Measurements from ENCODE around the gene MECP2.
A peak's percentile ranks its signal among the peaks of the same experiment; 100 is the strongest.
"Not testable (repeated sequence)": the region's sequence is repeated elsewhere in the genome, so short reads cannot be mapped to it uniquely, and the experiment has no call there.

Gene MECP2

DNA sequence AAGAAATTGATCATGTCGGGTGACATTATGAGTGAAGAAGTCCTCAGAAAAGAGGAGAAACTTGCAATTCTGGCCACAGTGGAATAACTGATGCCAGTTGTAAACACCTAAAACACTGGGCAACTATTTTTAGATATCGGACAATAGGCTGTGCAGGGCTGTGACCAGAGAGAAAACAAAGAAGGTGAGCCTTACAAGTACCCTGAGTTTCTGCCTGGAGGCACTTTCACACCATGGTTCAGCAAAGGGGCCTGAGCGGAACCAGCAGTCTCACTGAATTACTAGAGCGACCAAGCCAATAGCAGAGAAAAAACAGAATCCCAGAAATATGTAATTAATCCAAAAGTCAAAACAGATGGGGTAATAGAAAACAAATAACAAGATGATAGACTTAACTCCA lies 89.0 kb downstream of the MECP2 start:
- Histone ChIP-seq H3K4me3 (no peak overlapping the region), H3K27ac (no peak overlapping the region)

DNA sequence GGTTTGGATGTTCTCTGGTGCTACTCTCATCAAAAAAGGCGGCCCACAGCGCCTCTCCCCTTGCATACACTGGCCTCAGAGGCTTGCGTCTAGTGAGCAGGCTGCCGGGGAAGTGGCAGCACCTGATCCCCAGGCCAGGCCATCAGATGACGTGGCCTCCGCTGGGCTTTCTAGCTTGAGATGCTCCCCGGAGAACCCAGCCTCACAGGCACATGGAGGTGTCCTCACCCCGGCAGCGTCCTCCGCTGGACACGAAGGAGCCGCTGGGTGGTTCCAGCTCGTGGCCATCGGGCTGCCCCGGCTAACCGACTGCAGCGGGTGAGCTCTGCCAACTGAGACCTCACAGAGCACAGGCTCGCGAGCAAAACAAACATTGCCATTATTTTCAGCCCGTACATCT lies 90.6 kb downstream of the MECP2 start:
- H3K4me3 ChIP-seq = no peak overlapping the region
- H3K27ac ChIP-seq = peak overlapping the region in 1 of 21 experiments; percentile 20

DNA sequence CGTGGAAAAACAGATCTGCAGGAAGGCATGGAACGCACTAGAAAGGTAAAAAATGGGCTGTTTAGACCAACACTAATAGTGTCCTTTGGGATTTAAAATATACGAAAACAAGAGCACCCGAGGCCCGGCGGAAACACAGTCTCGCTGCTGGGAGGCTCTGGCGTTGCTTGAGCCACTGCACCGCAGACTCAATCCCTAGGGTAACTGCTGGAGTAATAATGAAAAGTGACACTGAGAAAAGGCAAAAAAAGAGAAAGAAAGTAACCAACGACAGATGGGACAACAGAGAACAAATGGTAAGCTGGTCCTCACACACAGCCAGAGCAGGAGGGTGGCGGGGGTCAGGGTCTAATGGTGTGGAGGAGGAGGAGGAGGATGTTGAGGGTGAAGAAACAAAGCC lies 93.2 kb downstream of the MECP2 start:
- Histone ChIP-seq H3K4me3 (no peak overlapping the region), H3K27ac (no peak overlapping the region)

DNA sequence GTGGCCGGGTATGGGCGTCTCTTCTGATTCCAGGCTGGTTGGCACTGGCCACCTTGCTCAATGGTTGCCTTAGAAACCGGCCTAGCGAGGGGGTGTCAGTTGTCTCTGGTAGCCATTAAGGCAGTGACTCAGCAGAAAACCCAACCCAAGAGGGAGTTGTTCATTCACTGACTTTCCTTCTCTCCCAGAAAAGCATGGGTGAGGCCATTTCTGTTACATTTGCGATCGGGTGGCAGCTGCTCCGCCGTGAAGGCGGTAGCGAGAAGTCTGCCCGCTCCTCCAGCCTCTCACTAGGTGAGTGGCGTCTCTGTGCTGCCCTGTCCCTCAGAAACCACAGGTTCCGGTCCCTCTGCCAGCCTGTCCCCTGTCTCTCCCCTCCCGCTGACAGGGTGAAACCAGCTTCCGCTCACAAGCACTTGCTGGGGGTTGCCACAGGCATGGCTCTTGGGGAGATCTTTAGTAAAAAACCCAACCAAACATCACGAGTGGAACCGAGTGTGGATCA lies 95.2 kb downstream of the MECP2 start:
- peak overlapping the region in 19 of 21 experiments; percentile 25 to 82 (median 70) for H3K27ac ChIP-seq
- H3K4me3 ChIP-seq = peak overlapping the region in 1 of 7 experiments; percentile 14

DNA sequence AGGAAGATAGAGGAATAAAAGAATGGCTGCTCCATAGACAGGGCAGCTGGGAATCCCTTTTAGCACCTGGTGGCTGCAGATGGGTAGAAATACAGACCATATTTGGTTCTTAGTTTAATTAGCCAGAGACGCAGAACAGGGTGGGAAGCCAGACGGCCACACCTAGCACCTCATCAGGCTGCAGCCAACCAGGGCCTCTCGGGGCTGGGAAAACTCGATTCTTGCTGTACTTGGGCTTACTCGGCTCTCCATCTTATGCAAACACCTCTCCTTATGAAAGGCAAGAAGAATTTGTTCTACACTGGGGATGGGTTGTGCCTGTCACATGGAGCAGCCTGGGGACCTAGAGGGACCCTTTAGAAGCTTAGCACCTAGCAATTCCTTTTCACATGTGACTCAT lies 97.5 kb downstream of the MECP2 start:
- Histone ChIP-seq H3K27ac (peak overlapping the region in 9 of 21 experiments; percentile 22 to 74 (median 39)), H3K4me3 (no peak overlapping the region)

DNA sequence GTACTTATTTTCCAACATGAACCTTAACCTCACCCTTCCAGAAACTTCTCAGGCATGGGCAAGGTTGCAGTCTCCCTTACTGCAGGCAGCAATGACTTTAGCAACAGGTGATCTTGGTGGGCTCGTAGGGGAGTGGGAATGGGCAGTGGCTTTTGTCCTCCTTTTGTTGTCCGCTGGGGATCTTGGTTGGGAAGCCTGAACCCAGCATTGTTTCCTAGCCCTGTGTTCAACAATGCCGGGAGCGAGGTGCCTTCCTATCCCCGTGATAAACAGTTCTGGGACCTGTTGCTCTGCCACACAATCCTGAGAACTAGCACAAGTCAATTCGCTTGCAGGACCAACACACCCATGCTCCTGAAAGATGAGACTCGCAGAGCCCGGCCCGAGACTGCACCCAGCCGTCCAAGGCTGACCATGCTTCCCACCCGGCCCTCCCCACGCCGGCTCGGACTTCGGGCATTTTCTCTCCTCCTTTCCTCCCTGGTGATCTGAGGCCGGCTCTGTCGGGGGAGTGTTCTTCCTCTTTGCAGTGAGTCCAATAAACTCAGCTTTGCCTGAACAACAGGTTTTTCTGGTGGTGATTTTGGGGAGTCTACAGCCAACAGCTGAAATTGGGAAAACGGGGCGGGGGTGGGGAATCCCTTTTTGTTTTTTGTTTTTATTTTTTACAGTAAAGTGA lies 98.0 kb downstream of the MECP2 start:
- H3K4me3 ChIP-seq = no peak overlapping the region
- H3K27ac ChIP-seq = peak overlapping the region in 11 of 21 experiments; percentile 22 to 74 (median 34)

DNA sequence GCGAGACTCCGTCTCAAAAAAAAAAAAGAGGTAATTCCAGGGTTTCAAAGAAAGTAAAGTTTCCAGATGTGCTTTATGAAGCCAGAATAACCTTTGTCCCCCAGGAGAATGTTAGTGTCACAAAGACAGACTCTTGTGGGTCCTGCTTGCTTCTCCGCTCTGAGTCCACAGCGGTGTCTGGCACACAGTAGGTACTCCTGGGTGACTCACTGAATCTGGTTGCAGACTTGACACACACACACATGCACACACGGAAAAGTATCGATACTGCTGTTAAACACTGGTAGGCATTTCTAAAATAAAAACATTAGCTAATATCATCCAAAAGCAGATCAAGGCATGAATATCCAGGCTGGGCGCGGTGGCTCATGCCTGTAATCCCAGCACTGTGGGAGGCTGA lies 102.0 kb downstream of the MECP2 start:
- Histone ChIP-seq H3K4me3 (no peak overlapping the region), H3K27ac (no peak overlapping the region)

DNA sequence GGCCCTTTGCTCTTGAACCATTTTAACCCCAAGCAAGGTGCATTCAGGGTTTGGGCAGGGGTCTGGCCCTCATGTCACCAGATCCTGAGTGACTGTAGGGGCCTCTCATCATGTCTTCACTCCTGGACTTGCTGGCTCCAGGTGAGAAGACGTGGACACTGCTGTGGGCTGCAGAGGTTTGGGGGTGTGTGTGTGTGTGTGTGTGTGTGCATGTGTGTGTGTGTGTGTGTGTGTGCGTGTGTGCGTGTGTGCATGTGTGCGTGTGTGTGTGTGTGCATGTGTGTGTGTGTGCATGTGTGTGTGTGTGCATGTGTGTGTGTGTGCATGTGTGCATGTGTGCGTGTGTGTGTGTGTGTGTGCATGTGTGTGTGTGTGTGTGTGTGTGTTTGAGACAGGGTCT lies 103.1 kb downstream of the MECP2 start:
- not testable (repeated sequence) for H3K4me3 ChIP-seq

DNA sequence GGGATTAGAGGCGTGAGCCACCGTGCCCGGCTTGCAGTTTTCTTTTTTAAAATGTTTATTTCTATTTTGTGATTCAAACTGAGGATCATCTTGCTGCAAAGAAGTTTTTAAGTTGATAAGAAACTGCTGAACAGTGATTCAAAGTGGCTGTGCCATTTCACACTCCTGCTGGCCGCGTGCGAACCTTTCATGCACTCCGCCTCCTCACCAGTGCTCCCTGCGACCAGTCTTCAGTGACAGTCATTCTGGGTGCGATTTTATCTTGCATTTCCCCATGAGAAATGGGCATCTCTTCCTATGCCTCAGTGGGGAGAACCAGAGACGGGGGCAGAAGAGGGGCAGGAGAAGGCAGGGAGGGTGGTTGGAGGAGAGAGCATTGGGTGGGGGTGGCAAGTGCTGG lies 103.5 kb downstream of the MECP2 start:
- H3K4me3 ChIP-seq = no peak overlapping the region
- no peak overlapping the region for H3K27ac ChIP-seq

More for the DNA sequence above, 103.1 kb downstream of the MECP2 start:
- H3K27ac ChIP-seq = not testable (repeated sequence)

DNA sequence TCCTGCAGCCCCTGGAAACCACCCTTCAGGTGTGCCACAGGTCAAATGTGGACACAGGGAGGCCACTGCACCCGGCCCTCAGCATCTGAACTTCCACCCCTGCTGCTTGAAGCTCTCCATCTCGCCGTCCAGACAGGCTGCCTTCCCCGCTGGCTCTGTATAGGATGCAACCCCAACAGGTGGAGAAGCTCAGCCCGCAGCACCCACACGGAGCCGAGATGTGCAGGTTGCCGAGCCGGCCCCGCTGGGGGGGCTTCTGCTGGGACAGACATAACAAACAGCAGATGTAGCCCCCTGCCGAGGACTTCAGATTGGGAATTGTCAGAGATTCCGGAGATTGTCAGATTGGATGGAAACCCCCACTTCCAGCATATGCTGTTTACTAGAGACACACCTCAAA lies 104.4 kb downstream of the MECP2 start:
- Histone ChIP-seq H3K4me3 (no peak overlapping the region), H3K27ac (no peak overlapping the region)

DNA sequence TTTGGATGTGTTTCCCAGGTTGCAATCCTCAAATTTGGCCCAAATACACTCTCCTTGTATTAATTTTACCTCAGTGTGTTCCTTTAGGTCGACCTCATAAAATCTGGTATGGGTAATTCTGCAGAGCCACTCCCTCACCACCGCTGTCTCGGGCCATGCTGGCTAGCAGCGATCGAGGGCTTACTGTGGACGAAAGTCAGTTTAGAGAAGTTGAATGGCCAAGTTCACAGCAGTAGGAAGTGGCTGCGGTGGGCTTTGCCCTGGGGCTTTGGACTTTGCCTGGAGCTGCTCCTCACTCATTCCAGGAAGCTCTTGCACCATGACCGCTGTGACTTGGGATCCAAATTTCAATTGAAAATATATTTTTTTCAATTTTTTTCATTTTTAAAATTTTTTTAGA lies 105.3 kb downstream of the MECP2 start:
- H3K4me3 ChIP-seq = no peak overlapping the region
- no peak overlapping the region for H3K27ac ChIP-seq

DNA sequence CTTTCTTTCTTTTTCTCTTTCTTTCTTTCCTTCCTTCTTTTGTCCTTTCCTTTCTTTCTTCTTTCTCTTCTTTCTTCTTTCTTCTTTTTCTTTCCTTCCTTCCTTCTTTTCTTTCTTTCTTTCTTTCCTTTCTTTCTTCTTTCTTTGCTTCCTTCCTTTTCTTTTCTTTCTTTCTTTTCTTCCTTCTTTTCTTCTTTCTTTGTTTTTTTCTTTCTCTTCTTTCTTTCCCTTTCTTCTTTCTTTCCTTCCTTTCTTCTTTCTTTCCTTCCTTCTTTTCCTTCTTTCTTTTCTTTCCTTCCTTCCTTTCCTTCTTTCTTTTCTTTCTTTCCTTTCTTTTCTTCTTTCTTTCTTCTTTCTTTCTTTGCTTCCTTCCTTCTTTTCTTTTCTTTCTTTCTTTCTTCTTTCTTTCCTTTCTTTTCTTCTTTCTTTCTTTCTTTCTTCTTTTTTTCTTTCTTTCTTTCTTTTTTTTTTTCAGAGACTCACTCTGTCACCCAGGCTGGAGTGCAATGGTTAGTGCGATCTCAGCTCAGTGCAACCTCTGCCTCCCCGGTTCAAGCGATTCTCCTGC lies 106.4 kb downstream of the MECP2 start:
- H3K27ac ChIP-seq = no peak overlapping the region
- no peak overlapping the region for H3K4me3 ChIP-seq

DNA sequence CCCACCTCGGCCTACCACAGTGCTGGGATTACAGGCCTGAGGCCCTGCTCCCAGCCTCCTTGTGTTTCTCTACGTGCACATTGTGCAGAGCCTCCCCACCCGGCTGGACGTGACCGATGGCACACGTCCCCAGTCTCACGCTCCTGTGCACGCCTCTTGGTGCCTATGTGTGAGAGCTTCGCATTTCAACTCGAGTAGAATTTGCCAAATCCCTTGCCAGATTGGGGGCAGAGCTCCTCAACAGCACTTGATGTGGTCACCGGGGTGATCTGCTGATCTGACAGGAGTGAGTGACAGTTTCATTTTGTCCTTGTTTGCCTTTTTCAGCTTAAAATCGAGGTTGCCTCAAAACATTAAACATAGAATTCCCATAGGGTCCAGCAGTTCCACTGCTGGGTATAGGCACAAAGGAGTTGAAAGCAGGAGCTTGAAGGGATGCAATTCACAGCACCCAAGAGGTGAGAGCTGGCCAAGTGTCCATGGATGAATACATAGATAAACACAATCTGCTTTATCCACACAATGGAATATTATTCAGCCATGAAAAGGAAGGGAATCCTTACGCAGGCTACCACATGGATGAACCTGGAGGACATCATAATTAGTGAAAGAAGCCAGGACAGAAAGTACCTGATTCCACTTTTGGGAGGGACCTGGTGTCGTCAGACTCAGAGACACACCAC lies 107.4 kb downstream of the MECP2 start:
- H3K4me3 ChIP-seq = no peak overlapping the region
- H3K27ac ChIP-seq = no peak overlapping the region

DNA sequence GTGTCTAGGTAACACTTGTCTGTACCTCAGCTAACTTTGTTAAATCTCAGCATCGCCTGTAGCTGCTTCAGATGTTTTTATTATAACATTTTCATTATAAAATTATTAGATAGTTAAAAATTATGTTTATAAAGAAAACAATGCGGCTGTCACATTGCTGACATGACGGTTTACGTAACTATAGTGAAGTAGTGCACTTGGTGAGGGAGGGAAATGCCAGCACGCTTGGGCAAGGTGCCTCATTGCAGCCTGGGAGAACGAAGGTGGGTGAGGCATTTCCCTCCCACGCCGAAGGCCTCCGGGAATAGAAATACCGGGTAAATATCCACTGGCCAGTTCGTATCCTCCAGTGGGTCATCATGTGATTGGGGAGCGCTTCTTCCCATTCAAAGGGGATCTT lies 109.0 kb downstream of the MECP2 start:
- Histone ChIP-seq H3K4me3 (no peak overlapping the region), H3K27ac (no peak overlapping the region)

DNA sequence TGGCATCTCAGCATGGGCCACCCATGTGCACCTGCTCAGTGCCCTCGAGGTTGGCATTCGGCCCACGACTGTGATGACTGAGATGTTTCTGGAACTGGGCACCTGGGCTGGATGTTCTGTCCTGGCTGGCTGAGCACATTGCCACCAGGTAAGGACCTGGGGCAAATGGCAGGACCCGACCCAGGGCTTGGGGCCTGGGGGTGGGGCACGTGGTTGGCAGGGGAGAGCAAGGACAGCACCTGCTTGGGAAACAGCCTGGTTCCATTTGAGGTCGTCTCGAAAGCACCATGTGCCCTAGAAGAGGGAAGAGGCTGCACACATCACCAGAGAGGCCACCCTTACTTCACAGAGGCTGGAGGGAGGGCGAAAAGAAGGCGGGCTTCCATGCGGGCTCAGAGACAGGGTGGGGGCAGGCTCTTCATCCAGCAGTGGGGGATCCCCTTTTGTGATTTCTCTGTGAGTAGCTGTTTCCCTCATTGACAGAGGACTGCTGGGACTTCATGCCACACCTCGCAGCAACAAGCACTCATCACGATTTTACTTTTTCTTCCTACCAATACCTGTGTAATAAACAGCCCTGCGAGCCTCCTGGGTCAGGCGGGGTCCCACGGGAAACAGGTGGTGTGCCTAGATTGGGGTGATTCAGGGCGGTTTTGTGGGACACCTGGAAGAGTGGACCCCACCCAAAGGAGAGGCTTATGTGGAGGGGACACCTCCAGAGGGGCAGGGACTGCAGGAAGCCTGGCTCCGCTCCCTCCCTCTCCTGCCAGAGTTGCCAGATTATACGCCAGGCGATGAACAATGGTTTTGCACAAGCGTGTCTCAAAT lies 113.0 kb downstream of the MECP2 start:
- Histone ChIP-seq H3K4me3 (no peak overlapping the region), H3K27ac (peak overlapping the region in 14 of 21 experiments; percentile 9 to 88 (median 76))

DNA sequence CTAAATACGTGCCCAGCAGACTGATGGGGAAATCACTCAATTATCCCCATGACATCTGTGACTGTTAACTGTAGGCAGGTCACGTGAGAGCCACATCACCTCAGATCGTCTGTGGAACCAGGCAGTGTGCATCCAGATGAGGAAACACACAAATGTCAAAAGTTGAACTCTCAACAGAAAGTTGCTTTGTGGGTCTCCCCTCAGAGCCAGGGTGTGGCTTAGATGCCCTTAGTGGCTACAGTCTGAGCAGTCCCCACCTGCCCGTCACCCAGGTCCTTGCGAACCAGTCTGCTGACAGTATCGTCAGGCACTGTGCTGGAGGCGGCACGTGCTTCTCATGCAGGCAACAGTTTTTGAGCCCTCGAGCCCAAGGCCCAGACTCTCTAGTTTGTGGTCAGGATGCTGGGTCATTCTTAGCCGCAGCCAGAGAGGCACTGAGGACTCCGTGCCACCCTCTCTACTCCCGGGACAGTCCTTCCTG lies 114.2 kb downstream of the MECP2 start:
- no peak overlapping the region for H3K4me3 ChIP-seq
- H3K27ac ChIP-seq = peak overlapping the region in 2 of 21 experiments; percentile 25 to 65

DNA sequence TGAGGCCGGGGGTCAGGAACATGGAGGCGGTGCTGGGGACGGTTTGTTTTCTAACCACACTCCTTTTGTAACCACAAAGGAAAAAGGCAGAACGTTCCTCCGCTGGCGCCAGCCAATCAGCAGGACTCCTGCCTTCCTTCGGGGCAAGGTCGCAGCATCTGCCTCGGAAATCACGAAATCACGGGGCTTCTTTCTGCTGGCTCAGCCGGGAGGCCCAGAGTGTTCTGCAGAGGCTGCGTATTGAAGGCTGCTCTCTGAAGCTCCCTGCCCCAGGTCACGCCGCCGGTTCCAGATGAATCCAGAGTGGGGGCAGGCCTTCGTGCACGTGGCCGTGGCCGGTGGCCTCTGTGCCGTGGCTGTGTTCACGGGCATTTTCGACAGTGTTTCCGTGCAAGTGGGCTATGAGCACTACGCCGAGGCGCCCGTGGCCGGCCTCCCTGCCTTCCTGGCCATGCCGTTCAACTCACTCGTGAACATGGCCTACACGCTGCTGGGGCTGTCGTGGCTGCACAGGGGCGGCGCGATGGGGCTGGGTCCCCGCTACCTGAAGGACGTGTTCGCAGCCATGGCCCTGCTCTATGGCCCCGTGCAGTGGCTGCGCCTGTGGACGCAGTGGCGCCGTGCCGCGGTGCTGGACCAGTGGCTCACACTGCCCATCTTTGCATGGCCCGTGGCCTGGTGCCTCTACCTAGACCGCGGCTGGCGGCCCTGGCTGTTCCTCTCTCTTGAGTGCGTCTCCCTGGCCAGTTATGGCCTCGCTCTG lies 115.6 kb downstream of the MECP2 start:
- Histone ChIP-seq H3K4me3 (no peak overlapping the region), H3K27ac (peak overlapping the region in 12 of 21 experiments; percentile 3 to 81 (median 64))

DNA sequence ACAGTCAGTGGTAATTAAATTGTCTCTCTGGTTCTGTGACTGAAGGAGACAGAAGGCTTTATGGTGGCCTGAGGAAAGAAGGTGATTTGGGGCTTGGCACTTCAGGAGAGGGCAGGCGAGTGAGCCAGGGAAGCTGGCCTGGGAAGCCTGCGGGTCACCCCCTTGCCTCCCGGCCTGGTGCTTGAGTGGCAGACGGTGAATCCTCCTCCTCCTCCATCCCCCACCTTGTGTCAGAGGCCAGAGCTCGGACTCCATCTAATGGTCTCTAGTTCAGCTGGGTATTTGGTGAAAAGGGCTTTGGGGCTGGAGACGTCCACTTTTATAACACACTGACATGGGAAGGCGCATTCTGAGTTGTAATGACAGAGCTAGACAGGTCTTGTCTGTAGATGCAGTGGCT lies 116.3 kb downstream of the MECP2 start:
- no peak overlapping the region for H3K4me3 ChIP-seq
- H3K27ac ChIP-seq = peak overlapping the region in 14 of 21 experiments; percentile 9 to 81 (median 58)

DNA sequence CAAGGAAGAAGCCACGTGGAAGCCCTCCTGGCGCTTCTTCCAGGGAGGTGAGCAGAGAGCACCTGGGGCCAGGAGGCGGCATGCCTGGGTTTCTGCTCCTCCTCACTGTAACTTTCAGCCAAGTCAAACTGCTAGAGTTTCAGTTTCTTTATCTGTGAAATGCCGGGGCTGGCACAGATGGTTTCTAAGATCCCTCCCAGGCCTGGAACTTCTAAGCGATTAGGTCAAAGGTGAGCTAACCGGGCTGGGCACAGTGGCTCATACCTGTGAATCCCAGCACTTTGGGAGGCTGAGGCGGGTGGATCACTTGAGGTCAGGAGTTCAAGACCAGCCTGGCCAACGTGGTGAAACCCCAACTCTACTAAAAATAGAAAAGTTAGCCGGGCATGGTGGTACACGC lies 117.1 kb downstream of the MECP2 start:
- peak overlapping the region in 9 of 21 experiments; percentile 24 to 81 (median 67) for H3K27ac ChIP-seq
- not testable (repeated sequence) for H3K4me3 ChIP-seq

Measured in skin epidermis (tissue), 12 donors.